Gastrocnemius medialis (tissue), 4 donors: Measurements from ENCODE around the gene SLC7A8. TPM values are rescaled to one million over a fixed set of nuclear protein-coding genes. Genes with fewer than 3 reads are reported as not detected.

Source experiments
- ATAC-seq, 2 donors: fragments of 150-250 bp; one replicate each; pipeline ENCODE4 v1.9.1; 2016
- DNase-seq, 2 donors: peaks; one replicate each; pipeline ENCODE4 v3.0.0-alpha.2; 2019
- H3K27ac ChIP-seq, 4 donors: fragments of 200-600 bp; sonication (generic); 1 replicate in 1 of 4; 2 replicates in 3 of 4; pipeline ENCODE4 v1.5.1; 2016 to 2018; ENCODE audit warnings: mild to moderate bottlenecking in 2 of 4, moderate library complexity in 1 of 4
- H3K27me3 ChIP-seq, 3 donors: fragments of 200-600 bp; sonication (generic) in 2 of 3; 1 replicate in 1 of 3; 2 replicates in 2 of 3; pipeline versions ENCODE4 v1.5.1 to v1.6.0; 2016 to 2019; ENCODE audit warnings: mild to moderate bottlenecking in 1 of 3, moderate library complexity in 1 of 3
- H3K36me3 ChIP-seq, 2 donors: fragments of 200-600 bp; sonication (generic) in 1 of 2; one replicate each; pipeline ENCODE4 v1.5.1; 2017 to 2018
- H3K4me1 ChIP-seq, 2 donors: fragments of 200-600 bp; sonication (generic) in 1 of 2; one replicate each; pipeline ENCODE4 v1.5.1; 2016 to 2017; ENCODE audit warnings: mild to moderate bottlenecking in 2 of 2
- H3K4me3 ChIP-seq, 4 donors: fragments of 200-600 bp; sonication (generic) in 3 of 4; 1 replicate in 1 of 4; 2 replicates in 3 of 4; pipeline ENCODE4 v1.5.1; 2016 to 2019; ENCODE audit warnings: mild to moderate bottlenecking in 2 of 4
- H3K9me3 ChIP-seq, 3 donors: fragments of 200-600 bp; sonication (generic) in 2 of 3; 1 replicate in 1 of 3; 2 replicates in 2 of 3; pipeline ENCODE4 v1.5.1; 2016 to 2019
- CTCF ChIP-seq, 5 experiments: fragments of 450-650 bp in 3 of 5; fragments of 200-600 bp in 2 of 5; sonication (generic) in 2 of 5; IDR thresholded peaks in 4 of 5; conservative IDR thresholded peaks in 1 of 5; 1 replicate in 4 of 5; 2 replicates in 1 of 5; pipeline ENCODE4 v1.5.1; 2016 to 2019; ENCODE audit warnings: antibody characterized with exemption in 5 of 5, mild to moderate bottlenecking in 3 of 5, moderate library complexity in 3 of 5
- POLR2A ChIP-seq, 2 donors: fragments of 450-650 bp; IDR thresholded peaks; one replicate each; pipeline ENCODE4 v1.6.1; 2017; ENCODE audit warnings: antibody characterized with exemption in 2 of 2, mild to moderate bottlenecking in 2 of 2, moderate library complexity in 2 of 2
- in situ Hi-C, 4 donors: fragments of 200-750 bp; cut with MboI; loops; one replicate each; pipeline versions ENCODE4 v1.15.0 to v1.8.0; 2017; ENCODE audit warnings: low sequenced_read_pairs in 4 of 4
- intact Hi-C: fragments of 100-400 bp; cut with DNase I; formaldehyde crosslinking; loops from one replicate; pipeline ENCODE4 v1.15.1; 2023; ENCODE audit warnings: low total_unique reads
- total RNA-seq, 4 donors: library from RNA; depleted of rRNA; stranded (reverse); fragments of >200 nt; gene quantifications; one replicate each; pipeline versions ENCODE4 v1.1.0 to v1.2.3, GENCODE V29; 2016

Gene SLC7A8
- total RNA-seq, 4 donors from 2014 or later = 34.5 to 199 (median 63.7) TPM

- H3K27ac ChIP-seq = peak overlapping the region in 2 of 4 donors; percentile 71 to 82
- H3K27me3 ChIP-seq = no peaks in the 10 kb centered on the region
- no peak for ATAC-seq
- no peak overlapping the region for H3K4me3 ChIP-seq
- DNase-seq = no peak
- H3K36me3 ChIP-seq = peaks cover 9 to 95% of the 10 kb centered on the region in 2 donors
- in situ Hi-C loops = no loop called here
- TF ChIP-seq POLR2A (IDR thresholded peaks at IDR 0.05) = no peak
- no peak for TF ChIP-seq CTCF (IDR thresholded peaks at IDR 0.05 in 4 of 5, conservative IDR thresholded peaks at IDR 0.05 in 1 of 5)
- no peaks in the 10 kb centered on the region for H3K9me3 ChIP-seq
- peaks cover 0 to 23% of the 10 kb centered on the region in 2 donors for H3K4me1 ChIP-seq
- intact Hi-C loops = no loop called here
Observed at GRCh38 chr14:23080474-23080873, 103.0 kb downstream of the SLC7A8 start.

DNA sequence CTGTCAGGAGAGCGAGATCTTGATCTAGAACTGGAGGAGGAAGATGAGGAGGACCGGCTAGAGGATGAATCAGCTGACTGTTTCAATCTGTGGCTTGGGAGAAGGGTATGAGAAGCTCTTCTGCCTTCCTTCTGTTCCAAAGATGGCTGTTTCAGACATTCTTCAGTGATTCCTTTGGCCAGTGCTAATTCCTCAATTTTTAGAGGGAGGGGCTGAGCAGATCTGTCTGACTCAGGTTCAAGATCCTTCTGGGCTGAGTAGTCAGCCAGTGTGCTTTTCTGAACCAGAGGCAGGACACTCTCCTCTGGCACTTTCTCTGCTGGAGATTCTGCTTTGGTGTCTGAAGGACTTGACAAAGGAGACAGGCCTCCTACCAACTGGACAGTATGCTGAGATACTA, 103.7 kb downstream of the SLC7A8 start:
- intact Hi-C loops (loop anchor here (2.0 to 5.0 kb wide), 2 partner anchors 15 to 218 kb away; partner anchors contain the start of genes ACIN1 and C14orf119), in situ Hi-C loops (no loop called here)
- Histone ChIP-seq H3K4me3 (no peak overlapping the region), H3K4me1 (peaks cover 0 to 23% of the 10 kb centered on the region in 2 donors), H3K27ac (peak overlapping the region; percentile 71 to 87 (median 84)), H3K27me3 (no peaks in the 10 kb centered on the region), H3K36me3 (peaks cover 9 to 97% of the 10 kb centered on the region in 2 donors), H3K9me3 (no peaks in the 10 kb centered on the region)
- ATAC-seq (no peak), DNase-seq (no peak)
- TF ChIP-seq POLR2A (IDR thresholded peaks at IDR 0.05) (no peak), CTCF (IDR thresholded peaks at IDR 0.05 in 4 of 5, conservative IDR thresholded peaks at IDR 0.05 in 1 of 5) (no peak)

DNA sequence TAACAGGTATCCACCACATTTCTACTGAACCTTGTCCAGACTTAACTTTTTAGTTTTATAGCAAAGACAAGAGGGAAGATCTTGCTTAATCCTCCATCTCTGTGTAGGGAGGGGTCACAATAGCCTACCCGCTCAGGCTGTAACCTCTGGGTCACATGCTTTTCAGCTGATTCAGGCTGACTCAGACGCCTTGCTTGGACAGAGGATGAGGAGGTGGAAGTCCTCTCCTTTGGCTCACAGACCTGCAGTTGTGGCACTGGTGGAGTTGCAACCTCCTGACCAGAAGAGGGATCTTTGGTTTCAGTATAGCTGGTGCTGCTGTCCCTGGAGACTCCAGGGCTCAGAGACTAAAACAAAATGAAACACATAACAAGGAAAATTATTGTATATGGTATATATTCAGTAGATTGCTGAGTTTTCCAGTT, 104.8 kb downstream of the SLC7A8 start:
- in situ Hi-C loops = no loop called here
- intact Hi-C loops = loop anchor here (2.0 to 5.0 kb wide), 2 partner anchors 16 to 219 kb away; partner anchors contain the start of genes ACIN1 and C14orf119
- TF ChIP-seq POLR2A (IDR thresholded peaks at IDR 0.05) (peak in 1 of 2 donors; percentile 47), CTCF (IDR thresholded peaks at IDR 0.05 in 4 of 5, conservative IDR thresholded peaks at IDR 0.05 in 1 of 5) (no peak)
- ATAC-seq (peak; percentile 99), DNase-seq (peak; percentile 89 to 95)
- H3K4me1 ChIP-seq = peaks cover 0 to 23% of the 10 kb centered on the region in 2 donors
- H3K4me3 ChIP-seq = no peak overlapping the region
- H3K27ac ChIP-seq = peak overlapping the region; percentile 71 to 87 (median 84)
- H3K36me3 ChIP-seq = peaks cover 9 to 93% of the 10 kb centered on the region in 2 donors
- no peaks in the 10 kb centered on the region for H3K9me3 ChIP-seq
- H3K27me3 ChIP-seq = no peaks in the 10 kb centered on the region

DNA sequence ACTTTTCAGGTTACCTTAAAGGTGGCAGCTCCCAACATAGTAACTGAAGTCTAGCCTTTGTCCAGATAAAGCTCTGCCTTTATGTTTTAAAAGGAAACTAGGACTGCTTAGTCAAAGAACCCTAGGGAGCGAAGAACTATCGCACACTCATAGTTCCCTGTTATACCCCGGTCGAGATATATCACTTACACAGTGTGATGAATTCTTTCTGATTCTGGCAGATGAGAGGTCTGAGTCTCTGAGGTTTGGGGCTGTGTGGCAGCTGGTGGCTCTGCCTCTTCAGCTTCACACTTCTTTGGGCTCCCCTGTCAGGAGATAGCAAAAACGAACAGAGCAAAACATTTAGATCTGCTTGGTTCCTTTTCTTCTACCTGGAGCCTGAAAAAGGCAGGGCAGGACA, 105.5 kb downstream of the SLC7A8 start:
- H3K4me3 ChIP-seq = no peak overlapping the region
- no peaks in the 10 kb centered on the region for H3K9me3 ChIP-seq
- intact Hi-C loops (loop anchor here (2.0 to 5.0 kb wide), 2 partner anchors 17 to 219 kb away; partner anchors contain the start of genes ACIN1 and C14orf119), in situ Hi-C loops (no loop called here)
- H3K27ac ChIP-seq = peak overlapping the region; percentile 71 to 87 (median 84)
- peaks cover 6 to 90% of the 10 kb centered on the region in 2 donors for H3K36me3 ChIP-seq
- ATAC-seq = no peak
- TF ChIP-seq CTCF (IDR thresholded peaks at IDR 0.05 in 4 of 5, conservative IDR thresholded peaks at IDR 0.05 in 1 of 5) (no peak), POLR2A (IDR thresholded peaks at IDR 0.05) (no peak)
- H3K27me3 ChIP-seq = no peaks in the 10 kb centered on the region
- H3K4me1 ChIP-seq = peaks cover under 1 to 23% of the 10 kb centered on the region in 2 donors
- no peak for DNase-seq
